Fibroblast of pulmonary artery (primary cell): ENCODE measurements around the gene LRWD1.

Experiments used
- DNase-seq: peaks from one replicate; pipeline ENCODE4 v3.0.0-alpha.2; 2010; ENCODE audit warnings: low read depth
- H3K4me3 ChIP-seq: replicated peaks from 2 replicates; pipeline ENCODE4 v1.5.1; 2011; ENCODE audit warnings: low read depth, mild to moderate bottlenecking, control low read depth, low read length, moderate library complexity
- TF ChIP-seq, protein P1 (sequence below): IDR thresholded peaks from 2 replicates; pipeline ENCODE4 v1.5.1; 2011; ENCODE audit warnings: mild to moderate bottlenecking, control low read depth, low read length, inconsistent platforms; ENCODE audit errors: missing control alignments

Gene LRWD1

DNA sequence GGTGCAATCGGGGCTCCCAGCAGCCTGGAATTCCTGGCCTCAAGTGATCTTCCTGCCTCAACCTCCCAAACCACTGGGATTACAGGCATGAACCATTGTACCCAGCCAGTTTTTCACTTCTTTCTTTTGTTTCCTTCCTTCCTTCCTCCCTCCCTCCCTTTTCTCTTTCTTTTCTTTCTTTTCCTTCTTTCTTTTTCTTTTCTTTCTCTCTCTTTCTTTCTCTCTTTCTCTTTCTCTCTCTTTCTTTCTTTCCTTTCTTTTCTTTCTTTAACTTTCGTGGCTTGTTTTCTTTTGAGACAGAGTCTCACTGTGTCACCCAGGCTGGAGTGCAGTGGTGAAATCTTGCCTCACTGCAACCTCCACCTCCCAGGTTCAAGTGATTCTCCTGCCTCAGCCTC, 19.1 kb upstream of the LRWD1 start:
- H3K4me3 ChIP-seq: no peak overlapping the region
- TF ChIP-seq, protein P1, sequence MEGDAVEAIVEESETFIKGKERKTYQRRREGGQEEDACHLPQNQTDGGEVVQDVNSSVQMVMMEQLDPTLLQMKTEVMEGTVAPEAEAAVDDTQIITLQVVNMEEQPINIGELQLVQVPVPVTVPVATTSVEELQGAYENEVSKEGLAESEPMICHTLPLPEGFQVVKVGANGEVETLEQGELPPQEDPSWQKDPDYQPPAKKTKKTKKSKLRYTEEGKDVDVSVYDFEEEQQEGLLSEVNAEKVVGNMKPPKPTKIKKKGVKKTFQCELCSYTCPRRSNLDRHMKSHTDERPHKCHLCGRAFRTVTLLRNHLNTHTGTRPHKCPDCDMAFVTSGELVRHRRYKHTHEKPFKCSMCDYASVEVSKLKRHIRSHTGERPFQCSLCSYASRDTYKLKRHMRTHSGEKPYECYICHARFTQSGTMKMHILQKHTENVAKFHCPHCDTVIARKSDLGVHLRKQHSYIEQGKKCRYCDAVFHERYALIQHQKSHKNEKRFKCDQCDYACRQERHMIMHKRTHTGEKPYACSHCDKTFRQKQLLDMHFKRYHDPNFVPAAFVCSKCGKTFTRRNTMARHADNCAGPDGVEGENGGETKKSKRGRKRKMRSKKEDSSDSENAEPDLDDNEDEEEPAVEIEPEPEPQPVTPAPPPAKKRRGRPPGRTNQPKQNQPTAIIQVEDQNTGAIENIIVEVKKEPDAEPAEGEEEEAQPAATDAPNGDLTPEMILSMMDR: no peak
- no peak for DNase-seq

- H3K4me3 ChIP-seq: no peak overlapping the region
- DNase-seq: no peak
- TF ChIP-seq, protein P1: no peak
These were observed 18.2 kb upstream of the LRWD1 start for GRCh38 chr7:102446387-102447156.

GRCh38 chr7:102447311-102447710, 17.5 kb upstream of the LRWD1 start:
- no peak overlapping the region for H3K4me3 ChIP-seq
- no peak for DNase-seq
- TF ChIP-seq, protein P1: no peak

- no peak overlapping the region for H3K4me3 ChIP-seq
- TF ChIP-seq, protein P1: no peak
- no peak for DNase-seq
These were observed 15.6 kb upstream of the LRWD1 start for GRCh38 chr7:102449136-102449535.

GRCh38 chr7:102450242-102450641, 14.5 kb upstream of the LRWD1 start:
- H3K4me3 ChIP-seq: no peak overlapping the region
- TF ChIP-seq, protein P1: peak; percentile 3
- DNase-seq: no peak

DNA sequence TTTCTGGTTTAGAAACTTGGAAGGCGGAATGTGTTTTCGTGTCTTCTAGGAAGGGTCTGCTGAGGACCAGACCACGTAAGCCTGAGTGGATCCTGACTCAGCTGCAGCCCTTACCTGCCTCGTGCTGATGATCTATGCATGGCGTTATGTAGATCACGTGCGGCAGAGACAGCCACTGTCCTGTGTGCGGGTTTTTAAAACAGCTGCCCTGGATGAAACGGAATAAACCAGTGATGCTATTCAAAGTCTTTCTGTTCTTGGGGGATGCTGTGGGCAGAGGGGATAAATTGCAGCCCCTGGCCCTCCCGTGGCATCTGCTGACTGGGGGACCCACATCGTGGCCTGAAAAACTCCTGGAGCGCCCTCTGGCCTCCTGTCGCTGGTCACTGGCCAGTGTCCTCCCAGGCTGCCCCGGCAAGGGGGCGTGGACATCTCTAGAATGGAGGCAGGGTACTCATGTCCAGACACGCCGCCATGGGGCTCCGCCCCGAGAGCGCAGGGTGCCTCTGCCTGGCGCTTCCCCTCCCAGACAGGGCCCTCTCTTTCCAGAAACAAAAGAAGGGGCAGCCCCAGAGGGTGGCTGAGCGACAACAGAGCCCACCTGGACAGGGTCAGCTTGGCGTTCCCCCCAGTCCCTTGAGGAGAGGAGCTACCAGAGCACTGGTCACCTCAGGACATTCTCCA, 13.3 kb upstream of the LRWD1 start:
- TF ChIP-seq, protein P1: no peak
- no peak overlapping the region for H3K4me3 ChIP-seq
- DNase-seq: no peak
